Activated CD4-positive, alpha-beta T cell treated with anti-CD3 and anti-CD28 coated beads, Interleukin-2, amount 50 U/mL, for 48 hours (primary cell): ENCODE results near the gene KLHL8.
A peak's percentile ranks its signal among the peaks of the same experiment; 100 is the strongest.
"Not testable (repeated sequence)": the region's sequence is repeated elsewhere in the genome, so short reads cannot be mapped to it uniquely, and the experiment has no call there.

Experiments
- DNase-seq, 2 experiments: peaks; one replicate each; pipeline ENCODE4 v3.0.0-alpha.2; 2020

KLHL8 gene

GRCh38 chr4:87227751-87228151 is 7.3 kb upstream of the KLHL8 start:
- DNase-seq = no peak

GRCh38 chr4:87225936-87226335 is 5.5 kb upstream of the KLHL8 start:
- no peak for DNase-seq

- no peak for DNase-seq
These were observed 3.9 kb upstream of the KLHL8 start for GRCh38 chr4:87224141-87224923.

GRCh38 chr4:87219632-87220093 is 755 bp downstream of the KLHL8 start:
- DNase-seq = peak; percentile 53 to 63

GRCh38 chr4:87217235-87217763 is 3.1 kb downstream of the KLHL8 start:
- DNase-seq = not testable (repeated sequence)

- no peak for DNase-seq
These were observed 3.9 kb downstream of the KLHL8 start for GRCh38 chr4:87216469-87216868.

GRCh38 chr4:87213421-87214075 is 6.9 kb downstream of the KLHL8 start:
- DNase-seq = no peak

GRCh38 chr4:87211249-87211952 is 9.0 kb downstream of the KLHL8 start:
- no peak for DNase-seq

GRCh38 chr4:87209696-87210095 is 10.7 kb downstream of the KLHL8 start:
- DNase-seq = no peak

GRCh38 chr4:87209182-87209581 is 11.2 kb downstream of the KLHL8 start:
- no peak for DNase-seq

- no peak for DNase-seq
These were observed 15.9 kb downstream of the KLHL8 start for GRCh38 chr4:87204559-87204958.

- DNase-seq = no peak
These were observed 23.5 kb downstream of the KLHL8 start for GRCh38 chr4:87196927-87197326.

- no peak for DNase-seq
These were observed 24.3 kb downstream of the KLHL8 start for GRCh38 chr4:87196146-87196545.

GRCh38 chr4:87193958-87194675 is 26.3 kb downstream of the KLHL8 start:
- DNase-seq = no peak

- DNase-seq = no peak
These were observed 28.1 kb downstream of the KLHL8 start for GRCh38 chr4:87192145-87192919.

- no peak for DNase-seq
These were observed 31.5 kb downstream of the KLHL8 start for GRCh38 chr4:87188932-87189331.

GRCh38 chr4:87188048-87188447 is 32.4 kb downstream of the KLHL8 start:
- DNase-seq = no peak

GRCh38 chr4:87185146-87185870 is 35.1 kb downstream of the KLHL8 start:
- DNase-seq = no peak

- no peak for DNase-seq
These were observed 39.7 kb downstream of the KLHL8 start for GRCh38 chr4:87180767-87181166.

- DNase-seq = no peak
These were observed 40.7 kb downstream of the KLHL8 start for GRCh38 chr4:87179751-87180150.

GRCh38 chr4:87174672-87175071 is 45.7 kb downstream of the KLHL8 start:
- no peak for DNase-seq
